ENCODE measurements around the gene RPIA. TPM values are rescaled to one million over a fixed set of nuclear protein-coding genes. Genes with fewer than 3 reads are reported as not detected.

The RPIA gene
- total and polyA plus RNA-seq, 2 of the 4 experiments (the other 2 are of a cell fraction): 4.1 to 8.6 TPM

DNA sequence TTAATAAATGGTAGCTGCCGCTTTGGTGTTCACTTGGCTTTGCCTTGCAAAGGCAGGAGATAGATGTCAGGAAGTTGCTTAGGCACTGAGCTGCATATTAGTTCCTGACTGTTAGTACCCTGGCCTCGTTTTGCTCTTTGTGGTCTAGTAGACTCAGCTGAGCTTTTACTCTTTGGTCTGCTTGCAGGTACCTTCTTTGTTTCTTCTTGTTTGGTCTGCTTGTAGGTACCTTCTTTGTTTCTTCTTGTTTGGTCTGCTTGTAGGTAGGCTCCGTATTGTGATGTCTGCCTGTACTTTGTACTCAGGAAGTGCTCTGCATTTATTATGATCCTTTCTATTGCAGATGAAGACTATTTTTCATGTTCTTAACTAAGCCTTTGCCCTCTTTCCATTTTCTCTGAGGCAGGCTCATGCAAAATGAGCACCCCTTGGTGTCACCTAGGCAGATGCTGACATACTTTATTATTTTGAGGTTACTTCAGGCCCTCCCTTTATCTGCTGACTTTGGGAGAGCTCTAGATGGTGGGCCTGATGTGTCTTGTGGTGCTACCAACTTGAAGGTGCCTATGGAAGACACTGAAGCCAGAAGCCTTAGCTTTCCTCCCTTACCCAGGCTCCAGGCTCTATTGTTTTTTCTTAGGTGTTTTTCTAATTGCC lies 6.0 kb downstream of the RPIA start:
- Histone ChIP-seq H3K4ac (ENCODE audit: low read depth, low read length) (no peak overlapping the region), H3K14ac (replicated peaks; ENCODE audit: low read depth, low read length) (no peak overlapping the region), H2AK5ac (ENCODE audit: low read depth, low read length) (no peak overlapping the region), H2AK9ac (replicated peaks; ENCODE audit: low read depth, low read length, poor library complexity) (no peak overlapping the region), H3K4me3 (ENCODE audit: insufficient read depth, low read depth, low read length) (no peak overlapping the region), H4K5ac (ENCODE audit: low read depth, low read length) (no peak overlapping the region), H3K79me1 (ENCODE audit: low read depth in 1 of 2, low read length in 2 of 2) (peaks cover 33 to 51% of the 10 kb centered on the region in 2 experiments), H3K27ac (ENCODE audit: insufficient read depth, low read length) (no peak overlapping the region; the same call in 1 of the 2 replicates), H3K4me2 (ENCODE audit: low read depth, low read length) (no peak overlapping the region; the same call in 1 of the 2 replicates), H3K23ac (ENCODE audit: low read depth, low read length) (no peak overlapping the region), H2BK20ac (ENCODE audit: low read depth, low read length) (no peak overlapping the region), H3K9ac (ENCODE audit: low read depth, low read length) (no peak overlapping the region), H3K56ac (ENCODE audit: extremely low read depth, insufficient read depth, low read length) (no peak overlapping the region), H2BK15ac (ENCODE audit: low read depth, low read length) (no peak overlapping the region), H2AFZ (replicated peaks; ENCODE audit: low read length, poor library complexity) (no peak overlapping the region), H3K27me3 (ENCODE audit: control insufficient read depth, insufficient read depth, low read length) (no peaks in the 10 kb centered on the region), H3K36me3 (ENCODE audit: control insufficient read depth, insufficient read depth, low read length) (peaks cover 3% of the 10 kb centered on the region), H2BK5ac (ENCODE audit: low read depth, low read length, poor library complexity, severe bottlenecking) (no peak overlapping the region), H4K91ac (ENCODE audit: insufficient read depth, low read depth, low read length) (no peak overlapping the region), H3K9me1 (ENCODE audit: insufficient read depth, low read length) (peaks cover 9% of the 10 kb centered on the region), H3K4me1 (ENCODE audit: control insufficient read depth, insufficient read depth, low read length) (peaks cover 2% of the 10 kb centered on the region; the same call in 1 of the 2 replicates), H2BK120ac (ENCODE audit: low read depth, low read length) (no peak overlapping the region), H3K9me3 (ENCODE audit: control insufficient read depth, insufficient read depth, low read length) (no peaks in the 10 kb centered on the region), H4K8ac (ENCODE audit: low read depth in 2 of 2, low read length in 2 of 2) (no peak overlapping the region), H4K20me1 (ENCODE audit: insufficient read depth, low read length) (no peaks in the 10 kb centered on the region), H3K18ac (ENCODE audit: low read depth, low read length) (no peak overlapping the region; the same call in 1 of the 2 replicates)
- in situ Hi-C loops (cut with MboI; ENCODE audit: low sequenced_read_pairs): no loop called here
- intact Hi-C loops (cut with micrococcal nuclease): no loop called here
- BruUV-seq (replicated peaks): no TSS peak
- dilution Hi-C loops (cut with HindIII; ENCODE audit: low sequenced_read_pairs, unreplicated experiment): no loop called here
- ChIA-PET POLR2A (ENCODE audit: unreplicated experiment) (no interaction called here), CTCF (no interaction called here)
- WGBS, 2 experiments (ENCODE audit: extremely low coverage in 2 of 2, insufficient read length in 1 of 2): 83% methylated on average over 1 of the region's 3 CpGs; no CpG with 5 or more reads in 1 of the 2 experiments
- DNase-seq (no peak), ATAC-seq (ENCODE audit: low read depth) (no peak)
- TF ChIP-seq RFX5 (IDR thresholded peaks at IDR 0.05; ENCODE audit: low read depth, low read length) (no peak), MXI1 (IDR thresholded peaks at IDR 0.05; ENCODE audit: borderline replicate concordance, low read depth, low read length) (no peak), BHLHE40 (IDR thresholded peaks at IDR 0.05; ENCODE audit: low read depth, low read length) (no peak), FOS (IDR thresholded peaks at IDR 0.05; ENCODE audit: low read depth, low read length) (no peak), RCOR1 (IDR thresholded peaks at IDR 0.05; ENCODE audit: insufficient replicate concordance, low read length) (no peak), RAD21 (IDR thresholded peaks at IDR 0.05; ENCODE audit: low read length) (no peak), MAZ (IDR thresholded peaks at IDR 0.05; ENCODE audit: borderline replicate concordance, low read depth, low read length) (no peak), SMC3 (IDR thresholded peaks at IDR 0.05; ENCODE audit: low read depth, low read length) (no peak), MAFK (IDR thresholded peaks at IDR 0.05; ENCODE audit: low read depth, low read length) (no peak), CHD1 (IDR thresholded peaks at IDR 0.05; ENCODE audit: low read depth, low read length) (no peak), NFE2L2 (IDR thresholded peaks at IDR 0.05; ENCODE audit: low read depth, low read length) (no peak), POLR2A (IDR thresholded peaks at IDR 0.05; ENCODE audit: low read depth, low read length) (no peak), CEBPB (IDR thresholded peaks at IDR 0.05; ENCODE audit: low read depth, low read length) (no peak)
- TF ChIP-seq, protein P1, sequence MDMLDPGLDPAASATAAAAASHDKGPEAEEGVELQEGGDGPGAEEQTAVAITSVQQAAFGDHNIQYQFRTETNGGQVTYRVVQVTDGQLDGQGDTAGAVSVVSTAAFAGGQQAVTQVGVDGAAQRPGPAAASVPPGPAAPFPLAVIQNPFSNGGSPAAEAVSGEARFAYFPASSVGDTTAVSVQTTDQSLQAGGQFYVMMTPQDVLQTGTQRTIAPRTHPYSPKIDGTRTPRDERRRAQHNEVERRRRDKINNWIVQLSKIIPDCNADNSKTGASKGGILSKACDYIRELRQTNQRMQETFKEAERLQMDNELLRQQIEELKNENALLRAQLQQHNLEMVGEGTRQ (IDR thresholded peaks at IDR 0.05; ENCODE audit: low read depth, low read length): no peak
- TF ChIP-seq, protein P2, sequence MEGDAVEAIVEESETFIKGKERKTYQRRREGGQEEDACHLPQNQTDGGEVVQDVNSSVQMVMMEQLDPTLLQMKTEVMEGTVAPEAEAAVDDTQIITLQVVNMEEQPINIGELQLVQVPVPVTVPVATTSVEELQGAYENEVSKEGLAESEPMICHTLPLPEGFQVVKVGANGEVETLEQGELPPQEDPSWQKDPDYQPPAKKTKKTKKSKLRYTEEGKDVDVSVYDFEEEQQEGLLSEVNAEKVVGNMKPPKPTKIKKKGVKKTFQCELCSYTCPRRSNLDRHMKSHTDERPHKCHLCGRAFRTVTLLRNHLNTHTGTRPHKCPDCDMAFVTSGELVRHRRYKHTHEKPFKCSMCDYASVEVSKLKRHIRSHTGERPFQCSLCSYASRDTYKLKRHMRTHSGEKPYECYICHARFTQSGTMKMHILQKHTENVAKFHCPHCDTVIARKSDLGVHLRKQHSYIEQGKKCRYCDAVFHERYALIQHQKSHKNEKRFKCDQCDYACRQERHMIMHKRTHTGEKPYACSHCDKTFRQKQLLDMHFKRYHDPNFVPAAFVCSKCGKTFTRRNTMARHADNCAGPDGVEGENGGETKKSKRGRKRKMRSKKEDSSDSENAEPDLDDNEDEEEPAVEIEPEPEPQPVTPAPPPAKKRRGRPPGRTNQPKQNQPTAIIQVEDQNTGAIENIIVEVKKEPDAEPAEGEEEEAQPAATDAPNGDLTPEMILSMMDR (conservative IDR thresholded peaks at IDR 0.05; ENCODE audit: low read depth, low read length): no peak
- TF ChIP-seq, protein P3, sequence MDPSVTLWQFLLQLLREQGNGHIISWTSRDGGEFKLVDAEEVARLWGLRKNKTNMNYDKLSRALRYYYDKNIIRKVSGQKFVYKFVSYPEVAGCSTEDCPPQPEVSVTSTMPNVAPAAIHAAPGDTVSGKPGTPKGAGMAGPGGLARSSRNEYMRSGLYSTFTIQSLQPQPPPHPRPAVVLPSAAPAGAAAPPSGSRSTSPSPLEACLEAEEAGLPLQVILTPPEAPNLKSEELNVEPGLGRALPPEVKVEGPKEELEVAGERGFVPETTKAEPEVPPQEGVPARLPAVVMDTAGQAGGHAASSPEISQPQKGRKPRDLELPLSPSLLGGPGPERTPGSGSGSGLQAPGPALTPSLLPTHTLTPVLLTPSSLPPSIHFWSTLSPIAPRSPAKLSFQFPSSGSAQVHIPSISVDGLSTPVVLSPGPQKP (IDR thresholded peaks at IDR 0.05; ENCODE audit: borderline replicate concordance, low read depth, low read length): no peak
